ENCODE data around the gene CHP2.
A peak's percentile ranks its signal among the peaks of the same experiment; 100 is the strongest.

CHP2 gene

GRCh38 chr16:23803591-23804123, 48.8 kb downstream of the CHP2 start:
- DNase-seq (ENCODE audit: low read depth in 2 of 3, low spot score in 2 of 3) = peak; percentile 15 to 49 (median 46)

GRCh38 chr16:23807028-23807427, 52.2 kb downstream of the CHP2 start:
- no peak for DNase-seq (ENCODE audit: low read depth in 2 of 3, low spot score in 2 of 3)
